H1 (cell line): ENCODE data around the gene TUBGCP5. TPM values are rescaled to one million over a fixed set of nuclear protein-coding genes. Genes with fewer than 3 reads are reported as not detected.

Experiments
- BRCA1 ChIP-seq: IDR thresholded peaks from 2 replicates; pipeline ENCODE4 v1.6.1; 2012; ENCODE audit warnings: low read depth, low read length, improper control_type of control experiment
- CEBPB ChIP-seq: IDR thresholded peaks from 2 replicates; pipeline ENCODE4 v1.6.1; 2012; ENCODE audit warnings: low read depth, low read length
- EZH2 ChIP-seq: fragments of 200-600 bp; sonication (generic); IDR thresholded peaks from 2 replicates; pipeline ENCODE4 v1.7.1; 2012; ENCODE audit warnings: low read depth, mild to moderate bottlenecking, moderate library complexity, low read length, inconsistent platforms; ENCODE audit not compliant: severe bottlenecking
- KDM4A ChIP-seq: IDR thresholded peaks from one replicate; pipeline ENCODE4 v1.7.1; 2012; ENCODE audit warnings: low read depth, mild to moderate bottlenecking, moderate library complexity, low read length, inconsistent platforms; ENCODE audit not compliant: severe bottlenecking
- RFX5 ChIP-seq: IDR thresholded peaks from 2 replicates; pipeline ENCODE4 v1.6.1; 2011; ENCODE audit warnings: low read depth, low read length, improper control_type of control experiment, borderline replicate concordance
- TCF12 ChIP-seq: IDR thresholded peaks from 2 replicates; pipeline ENCODE4 v1.6.1; 2011; ENCODE audit warnings: low read depth, mild to moderate bottlenecking, low read length
- polyA plus RNA-seq, 7 experiments: library from polyadenylated mRNA; depleted of rRNA in 3 of 7; stranded (reverse) in 5 of 7; unstranded in 2 of 7; fragments of >200 nt in 5 of 7; fragments of 200-250 nt in 2 of 7; gene quantifications; 1 replicate in 5 of 7; 2 replicates in 1 of 7; 4 replicates in 1 of 7; pipeline versions ENCODE4 v1.2.1 to v1.2.3, GENCODE V29; 2011 to 2013; ENCODE audit warnings: missing spikeins in 2 of 7, mixed read lengths in 2 of 7
- total RNA-seq: library from RNA; stranded (reverse); fragmentation: NEBNext Ultra II Directional; extraction: Animal tissue kit (Norgen Biotek cat#: 25700); gene quantifications from 2 replicates; pipeline ENCODE4 v1.2.1, GENCODE V29; 2021

The TUBGCP5 gene
- total and polyA plus RNA-seq, 2 of the 8 experiments (the other 6 are each of a cell fraction or from before 2014, with no cell fraction given): 6.3 to 12.5 TPM

DNA sequence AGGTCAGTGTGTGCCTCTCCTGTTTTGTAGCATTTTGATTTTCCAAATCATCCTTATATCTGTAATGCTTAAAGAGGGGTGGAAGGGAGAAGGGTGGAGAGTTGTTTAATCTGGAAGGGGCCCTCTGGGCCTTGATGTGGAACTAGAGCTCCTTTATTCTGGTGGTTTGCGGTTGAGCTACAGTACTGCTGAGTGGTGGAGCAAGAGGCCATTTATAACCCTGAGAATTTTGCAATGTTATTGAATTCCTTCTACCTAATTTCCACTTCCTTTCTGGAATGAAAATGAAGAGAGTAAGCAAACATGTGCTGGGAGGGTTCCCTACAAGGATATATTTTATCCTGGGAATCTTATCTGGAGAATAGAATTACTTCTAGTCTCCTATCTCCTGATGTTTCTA is 35.3 kb upstream of the TUBGCP5 start (continued):
- TF ChIP-seq RFX5 (no peak), CEBPB (no peak), TCF12 (no peak), KDM4A (no peak), BRCA1 (no peak), EZH2 (no peak)
